Stimulated activated naive CD4-positive, alpha-beta T cell (primary cell): ENCODE measurements around the gene DRC1.
A peak's percentile ranks its signal among the peaks of the same experiment; 100 is the strongest.
"Not testable (repeated sequence)": the region's sequence is repeated elsewhere in the genome, so short reads cannot be mapped to it uniquely, and the experiment has no call there.

ENCODE experiments used
- DNase-seq, 6 experiments: peaks; one replicate each; lab custom pipeline; 2025; lab: John Stamatoyannopoulos, UW

The DRC1 gene

DNA sequence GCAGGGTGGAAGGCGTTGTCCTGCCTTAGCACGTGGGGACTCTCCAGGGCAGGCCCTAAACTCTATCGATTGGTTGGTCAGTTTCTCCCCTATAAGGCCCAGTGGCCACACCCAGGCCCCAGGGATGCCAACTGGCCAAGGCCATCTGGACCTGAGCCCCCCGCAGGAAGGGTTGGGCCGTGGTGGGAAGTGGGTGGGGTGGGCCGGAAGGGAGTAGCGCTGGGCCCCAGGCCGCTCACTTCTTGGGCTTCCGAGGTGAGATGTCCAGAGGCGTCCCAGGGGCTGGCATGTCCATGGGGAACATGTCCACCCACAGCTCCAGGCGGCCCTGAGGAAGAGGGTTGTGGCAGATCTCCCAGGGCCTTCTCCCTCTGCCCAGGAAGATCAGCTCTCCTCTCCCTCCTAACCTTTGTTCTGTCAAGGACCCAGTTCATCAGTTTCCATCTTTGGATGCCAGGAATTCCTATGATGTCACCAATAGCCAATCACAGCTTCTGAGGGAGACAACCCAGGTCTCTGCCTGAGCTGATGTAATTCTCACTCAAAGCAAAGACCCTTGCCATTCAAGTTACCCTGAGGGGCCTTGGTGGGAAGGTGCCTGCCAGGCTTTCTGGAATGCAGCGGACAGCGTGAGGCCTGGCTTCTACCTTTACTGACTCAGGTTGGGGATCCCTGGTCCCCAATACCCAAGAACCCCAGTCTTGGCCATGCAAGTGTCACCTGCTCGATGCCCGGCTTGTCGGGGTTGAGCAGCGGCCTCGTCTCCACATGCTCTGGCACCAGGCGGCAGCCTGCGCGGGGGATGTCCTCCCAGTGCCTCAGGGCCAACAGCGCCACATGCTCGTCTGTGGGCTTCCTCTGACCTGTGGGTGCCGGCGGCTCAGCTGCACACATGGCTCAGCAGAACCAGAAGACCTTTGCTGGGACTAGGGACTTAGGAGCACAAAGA lies 61.8 kb downstream of the DRC1 start:
- DNase-seq, result no peak

DNA sequence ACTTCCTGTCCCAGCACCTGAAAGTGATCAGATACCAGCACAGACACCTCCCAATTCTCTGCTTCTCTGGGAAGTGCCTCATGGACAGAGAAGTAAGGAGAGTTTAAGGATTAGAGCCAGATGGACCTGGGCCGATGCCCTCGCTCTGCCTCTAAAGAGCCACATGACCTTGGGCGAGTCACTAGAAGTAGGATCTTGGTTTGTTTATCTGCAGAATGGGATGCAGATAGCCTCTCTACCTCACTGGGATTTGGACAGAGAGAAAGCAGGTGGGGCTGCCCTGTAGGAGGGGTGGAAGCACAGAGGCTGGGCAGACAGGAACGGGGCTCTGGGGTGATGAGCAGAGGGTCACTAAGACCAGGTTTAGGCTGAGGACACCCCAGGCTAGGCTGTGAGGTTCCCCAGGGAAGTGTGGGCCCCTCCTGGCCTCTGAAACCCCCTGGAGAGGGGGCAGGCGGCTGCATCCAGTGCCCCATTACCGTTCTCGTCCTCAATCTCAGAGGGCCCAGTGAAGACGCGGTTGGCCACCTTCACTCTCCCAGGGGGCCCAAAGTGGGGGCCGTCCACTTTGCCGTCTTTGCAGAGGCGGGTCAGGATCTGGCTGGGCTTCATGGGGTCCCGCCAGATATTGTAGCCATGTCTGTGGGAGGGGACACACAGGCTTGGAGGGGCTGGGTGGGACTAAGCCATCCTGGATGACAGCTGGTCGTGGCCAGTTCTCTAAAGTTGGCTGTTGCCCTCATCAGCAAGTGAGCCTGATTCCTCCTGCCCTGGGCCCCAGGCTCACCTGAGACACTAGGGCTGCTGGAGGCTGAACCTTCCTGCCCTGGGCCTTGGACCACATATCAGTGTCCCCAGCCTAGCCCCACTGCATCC lies 62.9 kb downstream of the DRC1 start:
- DNase-seq, result no peak

DNA sequence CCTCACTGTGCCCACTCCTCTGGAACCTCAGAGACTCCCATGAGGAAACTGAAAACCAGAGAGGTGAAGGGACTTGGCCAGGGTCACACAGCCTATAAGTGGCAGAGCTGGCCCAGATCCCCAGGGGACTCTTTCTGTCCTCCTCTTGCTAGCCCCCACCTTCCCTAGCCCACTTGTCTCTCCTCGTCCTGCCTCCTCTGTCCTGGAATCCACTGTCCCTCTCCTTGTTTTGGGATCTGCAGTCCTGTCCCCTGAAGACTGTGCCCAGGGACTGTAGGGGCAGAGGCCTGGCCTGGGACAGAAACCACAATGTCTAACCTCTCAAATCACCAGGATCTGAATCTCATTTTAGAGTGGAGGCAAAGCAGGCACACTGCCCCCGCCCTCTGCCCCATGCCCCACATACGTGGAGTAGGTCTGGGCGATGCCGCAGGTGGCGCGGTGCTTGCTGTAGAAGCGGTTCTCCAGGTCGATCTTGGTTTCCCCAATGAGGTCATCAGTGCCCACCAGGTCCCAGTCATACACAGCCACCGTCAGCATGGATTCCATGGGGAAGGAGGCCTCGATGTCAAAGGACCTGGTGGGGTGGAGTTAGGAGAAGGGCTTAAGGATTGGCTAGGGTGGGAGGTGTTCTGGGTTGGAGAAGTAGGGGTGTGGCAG lies 63.7 kb downstream of the DRC1 start:
- DNase-seq, result no peak

DNA sequence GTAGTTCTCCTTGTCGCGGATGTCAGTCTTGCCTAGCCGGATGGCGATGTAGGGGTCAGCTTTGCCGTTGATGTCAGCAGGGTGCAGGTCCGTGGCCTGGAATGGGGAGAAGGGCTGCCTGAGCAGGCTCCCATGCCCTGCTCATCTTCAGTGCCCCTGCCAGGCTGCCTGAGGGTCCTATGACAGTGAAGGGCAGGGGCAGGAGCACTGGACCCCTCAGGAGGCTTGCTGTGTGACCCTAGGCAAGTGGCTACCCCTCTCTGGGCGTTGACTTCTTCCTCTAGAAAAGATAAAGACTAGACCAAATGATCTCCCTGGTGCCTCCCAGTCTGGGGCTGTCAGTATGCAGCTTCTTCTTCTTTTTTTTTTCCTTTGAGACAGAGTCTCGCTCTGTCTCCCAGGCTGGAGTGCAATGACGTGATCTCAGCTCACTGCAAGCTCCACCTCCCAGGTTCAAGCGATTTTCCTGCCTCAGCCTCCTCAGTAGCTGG lies 64.3 kb downstream of the DRC1 start:
- DNase-seq, result no peak

DNA sequence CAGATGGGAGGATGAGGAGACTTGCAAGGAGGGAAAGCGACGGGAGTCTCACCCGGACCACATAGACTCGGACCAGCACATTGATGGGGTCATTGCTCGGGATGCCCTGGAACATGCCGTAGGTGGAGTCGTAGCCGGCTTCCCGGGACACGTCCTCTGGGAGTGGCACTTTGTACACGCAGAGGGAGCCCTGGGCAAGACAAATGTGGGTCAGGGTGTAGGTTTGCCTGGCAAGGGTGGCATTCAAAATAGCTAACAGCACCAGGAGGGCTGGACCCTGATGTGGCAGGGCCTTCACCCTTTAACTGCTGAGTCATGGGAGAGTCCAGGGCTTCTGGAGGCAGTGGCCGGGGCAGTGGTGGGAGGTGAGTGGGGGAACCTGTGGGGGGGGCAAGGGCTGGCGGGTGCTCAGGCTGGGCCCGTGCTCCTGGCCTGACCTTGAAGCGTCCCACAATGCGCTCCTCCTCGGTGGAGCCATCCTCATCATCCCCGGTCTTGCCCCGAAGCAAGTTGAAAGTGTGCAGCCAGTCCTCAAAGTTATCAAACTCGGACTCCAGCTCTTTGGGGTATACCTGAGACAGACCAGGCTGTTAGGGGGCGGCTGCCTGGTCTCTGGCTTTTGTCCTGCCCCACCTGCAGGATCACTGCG lies 65.1 kb downstream of the DRC1 start:
- no peak for DNase-seq

DNA sequence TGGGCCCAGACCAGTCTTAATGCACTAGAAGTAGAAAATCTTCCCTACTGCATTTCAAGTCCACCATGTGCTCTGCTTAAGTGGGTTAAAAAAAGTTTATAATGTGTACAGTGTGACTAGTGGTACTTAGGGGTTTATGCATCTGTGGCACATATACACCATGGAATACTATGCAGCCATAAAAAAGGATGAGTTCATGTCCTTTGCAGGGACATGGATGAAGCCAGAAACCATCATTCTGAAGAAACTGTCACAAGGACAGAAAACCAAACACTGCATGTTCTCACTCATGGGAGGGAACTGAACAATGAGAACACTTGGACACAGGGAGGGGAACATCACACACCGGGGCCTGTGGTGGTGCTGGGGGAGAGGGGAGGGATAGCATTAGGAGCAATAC lies 66.8 kb downstream of the DRC1 start:
- not testable (repeated sequence) for DNase-seq

DNA sequence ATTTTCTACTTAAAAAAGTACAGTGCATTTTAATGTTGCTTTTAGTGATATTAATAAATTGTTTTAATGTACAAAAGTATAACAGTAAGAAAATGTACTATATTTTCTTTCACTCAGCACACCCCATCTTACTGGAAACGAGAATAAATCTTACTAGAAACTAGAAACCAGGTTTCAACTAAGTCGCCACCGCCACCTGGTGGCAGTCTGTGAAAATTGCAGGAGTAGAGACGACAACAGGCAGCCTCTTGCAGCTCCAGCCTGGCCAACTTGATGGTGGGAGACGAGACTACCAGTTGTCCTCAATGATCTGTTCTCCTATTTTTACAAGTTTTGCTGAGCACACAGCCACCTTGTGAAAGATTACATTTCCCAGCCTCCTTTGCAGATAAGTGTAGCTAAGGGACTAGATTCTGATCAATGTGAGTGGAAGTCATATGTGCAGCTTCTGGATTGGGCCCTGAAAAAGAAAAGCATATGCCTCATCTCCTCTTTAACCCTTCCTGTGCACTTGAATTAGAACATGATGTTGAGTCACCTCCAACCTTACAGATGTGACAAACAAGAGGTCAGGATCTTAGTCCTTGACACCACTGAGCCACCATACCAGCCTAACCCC lies 67.5 kb downstream of the DRC1 start:
- peak in 5 of 6 experiments; percentile 9 to 39 (median 12) for DNase-seq

DNA sequence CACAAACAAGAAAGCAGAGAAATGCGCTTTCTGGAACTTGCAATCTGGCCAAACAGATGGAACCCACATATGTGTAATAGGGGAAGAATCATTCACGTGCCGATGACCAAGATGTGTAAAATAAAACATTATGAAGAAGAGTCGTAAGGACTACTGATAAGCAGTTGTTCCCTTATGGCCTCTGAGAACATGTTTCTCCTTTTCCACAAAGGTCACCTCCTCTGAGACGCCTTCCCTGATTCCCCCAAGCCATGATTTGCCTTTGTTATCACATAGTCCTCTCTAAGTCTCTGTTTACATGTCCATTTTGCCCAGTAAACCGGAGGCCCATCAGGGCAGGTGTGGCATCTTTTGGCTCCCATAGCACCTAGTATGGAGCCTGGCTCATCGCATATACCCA lies 68.2 kb downstream of the DRC1 start:
- no peak for DNase-seq

DNA sequence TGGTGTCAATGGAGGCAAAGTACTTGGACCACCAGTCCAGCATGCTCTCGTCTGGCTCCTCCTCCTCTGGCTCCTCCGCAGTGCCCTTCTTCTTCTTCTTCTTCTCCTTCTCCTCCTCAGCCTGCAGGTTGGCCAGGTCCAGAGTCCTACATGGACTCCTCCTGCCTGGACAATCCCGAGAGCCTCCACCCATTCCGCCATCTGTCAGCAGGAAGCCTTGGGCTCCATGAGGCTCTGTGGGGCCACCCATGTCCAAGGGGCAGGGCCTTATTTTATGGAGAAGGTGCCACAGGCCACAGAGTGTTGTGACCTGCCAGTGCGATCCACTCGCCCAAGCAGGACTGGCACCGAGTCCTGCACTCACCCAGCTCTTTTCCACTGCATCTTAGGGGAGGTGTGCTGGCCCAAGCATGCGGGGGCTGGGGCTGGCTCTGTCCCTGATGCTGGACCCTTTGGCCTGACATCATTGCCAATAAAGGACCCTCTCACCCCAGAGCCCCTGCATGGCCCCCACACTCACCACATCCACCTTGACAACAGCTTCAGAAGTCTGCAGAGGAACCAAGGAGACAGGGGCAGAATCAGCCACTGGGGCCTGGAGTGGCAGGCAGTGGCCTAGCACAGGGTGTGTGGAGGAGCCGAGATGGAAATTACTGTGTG lies 69.0 kb downstream of the DRC1 start:
- no peak for DNase-seq

DNA sequence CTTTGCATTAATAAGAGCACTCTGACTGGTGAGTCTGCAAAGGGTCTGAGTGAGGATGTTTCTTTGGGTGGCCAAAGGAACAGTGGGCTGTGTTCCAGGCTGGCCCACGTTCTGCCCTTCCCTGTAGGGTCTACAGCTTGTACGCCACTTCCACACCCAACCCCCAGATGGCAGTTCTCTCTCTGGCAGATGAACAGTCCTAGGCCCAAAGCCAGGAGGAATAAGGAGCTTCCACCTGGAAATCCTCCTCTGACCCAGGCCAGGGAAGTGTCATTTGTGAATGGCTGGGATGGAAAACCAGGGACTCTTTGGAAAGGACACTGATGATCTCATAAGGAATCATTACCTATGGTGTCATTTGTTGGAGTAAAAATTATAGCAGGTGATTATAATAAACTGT lies 69.6 kb downstream of the DRC1 start:
- DNase-seq, result no peak

DNA sequence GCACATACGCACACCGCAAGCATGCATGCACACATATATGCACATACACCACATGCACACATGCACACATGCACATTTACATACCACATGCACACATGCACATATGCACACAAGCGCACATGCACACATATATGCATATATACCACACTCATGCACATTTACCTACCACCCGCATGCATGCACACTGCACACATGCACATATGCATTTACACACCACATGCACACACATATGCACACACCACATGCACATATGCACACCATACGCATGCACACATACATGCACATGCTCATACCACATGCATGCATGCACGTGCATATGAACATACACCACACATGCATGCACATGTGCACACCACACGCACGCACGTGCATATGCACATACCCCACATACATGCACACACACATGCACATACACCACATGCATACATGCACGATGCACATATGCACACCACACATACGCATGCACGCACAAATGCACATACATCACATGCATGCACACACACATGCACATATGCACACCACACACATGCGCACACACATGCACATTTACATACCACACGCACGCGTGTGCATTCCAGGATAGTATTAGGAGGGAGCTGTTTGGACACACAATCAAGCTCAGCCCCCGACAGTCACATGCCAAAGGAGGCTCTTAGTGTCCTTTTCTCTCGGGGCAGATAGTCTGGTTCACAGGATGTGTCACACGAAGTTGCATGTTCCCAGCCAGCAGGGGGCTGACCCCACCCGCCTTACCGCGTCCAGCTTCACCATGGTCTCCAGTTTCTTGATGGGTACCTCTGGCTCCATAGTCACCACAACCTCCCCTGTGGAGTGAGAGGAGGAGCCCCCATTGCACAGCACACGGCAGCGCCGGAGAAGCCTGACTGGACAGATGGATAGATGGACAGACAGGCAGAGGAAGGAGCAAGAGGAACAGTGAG lies 70.3 kb downstream of the DRC1 start:
- DNase-seq, result no peak

DNA sequence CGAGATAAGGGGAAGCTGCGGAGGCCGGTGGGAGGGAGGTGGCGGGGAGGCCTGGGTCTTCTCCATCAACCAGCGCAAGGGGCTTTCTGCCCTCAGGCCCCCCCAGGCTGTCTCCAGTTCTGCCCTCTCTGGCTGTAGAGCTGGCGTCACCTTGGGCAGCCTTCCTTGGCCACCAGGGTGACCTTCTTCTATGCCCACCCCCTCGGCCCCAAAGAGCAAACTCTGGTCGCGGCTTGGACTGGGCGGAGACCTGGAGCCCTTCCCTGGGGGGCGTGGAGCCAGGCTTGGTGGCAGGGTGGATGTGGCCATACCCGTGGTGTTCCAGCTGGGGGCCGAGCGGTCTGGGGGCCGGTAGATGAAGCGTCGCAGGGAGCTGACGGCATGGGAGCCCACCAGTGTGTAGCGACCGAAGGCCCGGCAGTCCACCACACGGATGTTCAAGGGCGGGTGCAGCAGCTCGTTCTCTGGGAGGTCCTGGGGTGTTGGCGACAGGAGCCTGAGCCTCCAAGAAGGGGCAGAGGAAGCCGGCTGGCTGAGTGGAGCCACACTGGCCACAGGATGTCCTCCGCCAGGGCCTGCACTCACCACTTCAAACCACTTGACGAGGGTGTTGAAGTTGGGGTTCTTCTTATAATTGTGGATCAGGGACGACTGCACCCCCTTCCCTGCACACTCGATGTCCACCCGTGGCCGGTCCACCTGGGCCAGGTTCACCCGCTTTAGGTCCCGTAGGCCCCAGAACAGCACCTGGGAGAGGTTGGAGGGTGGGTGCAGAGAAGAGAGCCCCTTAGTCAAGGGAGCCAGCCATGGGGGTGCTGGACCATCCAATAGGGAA lies 71.3 kb downstream of the DRC1 start:
- no peak for DNase-seq

DNA sequence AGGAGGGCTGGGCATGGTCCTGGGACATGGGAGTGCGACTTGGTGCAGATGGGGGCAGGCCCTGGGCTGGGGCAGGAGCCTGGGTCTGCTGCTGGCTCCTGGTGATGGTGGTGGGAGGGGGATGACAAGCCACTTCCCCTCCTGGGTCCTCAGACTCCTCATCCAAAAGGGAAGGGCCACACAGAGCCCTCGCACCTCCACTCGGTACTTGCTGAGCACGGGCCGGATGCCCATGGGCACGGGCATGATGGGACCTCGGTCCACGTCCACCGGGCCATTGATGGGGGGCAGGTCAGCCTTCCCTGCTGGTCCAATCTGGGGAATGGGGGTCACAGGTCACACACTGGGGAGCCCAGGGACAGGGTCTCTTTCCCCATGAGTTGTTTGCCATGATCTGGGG lies 72.1 kb downstream of the DRC1 start:
- DNase-seq, result no peak

DNA sequence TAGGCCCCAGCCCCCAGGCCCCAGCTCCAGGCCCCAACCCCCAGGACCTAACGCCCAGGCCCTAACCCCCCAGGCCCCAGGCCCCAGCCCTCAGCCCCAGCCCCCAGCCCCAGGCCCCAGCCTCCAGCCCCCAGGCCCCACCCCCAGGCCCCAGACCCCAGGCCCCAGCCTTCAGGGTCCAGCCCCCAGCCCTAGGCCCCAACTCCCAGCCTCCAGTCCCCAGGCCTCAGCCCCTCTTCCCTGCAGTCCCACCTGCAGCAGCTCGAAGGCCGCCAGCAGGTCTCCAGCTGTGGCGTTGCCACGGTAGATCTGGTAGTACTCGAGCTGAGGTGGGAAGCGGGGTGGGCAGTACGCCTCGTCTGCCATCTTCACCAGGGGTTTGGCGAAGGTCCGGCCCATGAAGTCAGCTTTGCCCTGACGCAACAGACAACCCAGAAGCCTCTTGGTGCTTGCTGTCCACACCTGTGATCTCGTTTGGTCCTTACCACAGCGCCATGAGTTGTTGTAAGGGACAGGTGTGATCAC lies 72.6 kb downstream of the DRC1 start:
- DNase-seq, result no peak

DNA sequence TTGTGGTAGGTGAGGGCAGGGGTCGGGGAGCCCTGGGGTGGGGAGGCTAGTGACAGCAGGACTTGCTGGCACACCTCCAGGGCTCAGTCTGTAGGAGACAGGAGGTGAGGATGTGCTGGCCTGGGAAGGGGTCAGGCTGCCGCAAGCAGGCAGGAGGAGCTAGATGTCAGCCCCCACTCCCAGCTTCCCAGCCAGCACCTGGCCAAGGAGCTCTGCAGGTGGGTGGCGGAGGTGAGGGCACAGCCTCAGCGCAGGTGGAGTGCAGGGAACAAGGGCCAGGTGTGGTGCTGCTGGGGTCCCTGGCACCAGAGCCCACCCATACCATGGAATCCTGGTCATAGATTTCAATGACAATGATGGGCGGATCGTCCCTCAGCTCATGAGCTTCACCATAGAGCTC lies 73.3 kb downstream of the DRC1 start:
- no peak for DNase-seq

DNA sequence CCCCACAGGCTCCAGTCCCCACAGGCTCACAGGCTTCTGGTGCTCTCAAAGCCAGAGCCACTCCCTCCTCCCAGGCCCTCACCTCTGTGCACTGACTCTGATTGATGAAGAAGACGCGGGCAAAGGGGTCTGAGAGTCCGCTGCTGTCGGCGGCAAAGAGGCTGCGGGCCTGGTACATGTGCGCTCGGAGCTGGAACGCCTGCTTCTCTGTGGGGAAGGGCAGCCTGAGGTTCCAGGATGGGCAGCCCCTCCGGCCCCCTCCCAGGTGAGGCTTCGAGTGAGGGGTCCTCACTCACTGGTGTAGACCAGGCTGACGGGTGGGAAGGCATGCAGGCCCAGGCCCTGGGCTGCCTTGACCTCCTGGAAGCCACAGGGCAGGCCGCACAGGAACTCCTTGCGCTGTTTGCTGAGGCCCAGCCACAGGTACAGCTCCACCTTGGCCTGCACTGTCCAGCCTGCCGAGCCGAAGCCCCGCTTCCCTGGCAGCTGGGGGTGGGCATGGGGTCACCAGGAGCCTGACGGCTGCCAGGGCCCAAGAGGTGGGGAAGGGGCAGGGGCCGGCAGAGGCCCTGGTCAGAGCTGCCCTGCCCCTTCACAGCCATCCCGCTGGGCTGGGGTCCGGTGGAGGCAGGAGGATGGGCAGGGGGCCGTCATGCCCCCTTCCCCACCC lies 74.2 kb downstream of the DRC1 start:
- DNase-seq, result no peak

DNA sequence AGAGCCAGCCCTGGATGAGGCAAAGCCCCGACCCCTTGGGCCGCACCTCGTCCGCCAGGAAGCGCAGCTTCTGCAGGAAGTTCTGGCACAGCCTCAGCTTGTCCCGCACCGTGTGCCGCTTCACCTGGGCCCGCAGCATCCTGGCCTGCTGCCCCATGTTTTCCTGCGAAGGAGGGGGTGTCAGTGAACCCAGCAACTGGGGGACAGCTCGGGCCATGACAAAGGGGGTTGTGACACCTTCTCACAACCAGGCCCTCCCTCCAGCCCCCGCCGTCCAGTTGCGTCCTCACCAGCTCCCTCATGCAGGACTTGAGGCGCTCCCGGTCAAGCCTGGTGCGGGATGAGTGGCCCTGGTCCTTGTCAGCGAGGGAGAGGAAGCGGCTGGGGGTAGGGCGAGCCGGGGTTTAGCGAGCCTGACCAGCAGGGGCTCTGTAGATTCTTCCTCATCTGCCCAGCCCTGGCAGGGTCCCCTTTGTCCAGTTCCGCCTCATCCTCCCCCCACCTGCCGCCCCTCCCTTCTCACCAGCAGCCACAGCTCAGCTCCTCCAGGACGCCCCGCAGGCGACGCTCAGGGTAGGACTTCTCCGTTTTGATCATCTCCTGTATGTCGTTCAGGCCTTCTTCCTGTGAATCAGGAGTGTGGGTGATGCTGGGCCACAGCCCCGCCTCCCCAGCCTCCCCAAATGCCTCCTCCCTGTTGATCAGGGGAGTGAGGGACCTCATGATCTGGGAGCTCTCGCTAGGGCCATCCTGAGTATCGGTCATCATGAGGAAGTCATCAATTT lies 75.6 kb downstream of the DRC1 start:
- DNase-seq, result no peak
